ENCODE measurements around the gene ABHD1. TPM values are rescaled to one million over a fixed set of nuclear protein-coding genes. Genes with fewer than 3 reads are reported as not detected.
A peak's percentile ranks its signal among the peaks of the same experiment; 100 is the strongest.

ABHD1 gene
- polyA plus RNA-seq, 6 donors from 2014 or later: 1.2 to 1.3 TPM; not detected in 4

- ATAC-seq (ENCODE audit: low read depth in 2 of 2) (no peak), DNase-seq (no peak)
- Mint-ChIP-seq H3K36me3 (no peaks in the 10 kb centered on the region), H3K9me3 (no peaks in the 10 kb centered on the region), H3K4me1 (peaks cover 15 to 23% (median 18%) of the 10 kb centered on the region in 3 donors), H3K27me3 (no peaks in the 10 kb centered on the region), H3K27ac (no peak overlapping the region), H3K4me3 (no peak overlapping the region)
Measured at GRCh38 chr2:27091746-27092695, 31.6 kb upstream of the ABHD1 start.

GRCh38 chr2:27092696-27093429 is 30.8 kb upstream of the ABHD1 start:
- no peaks in the 10 kb centered on the region for H3K36me3 Mint-ChIP-seq
- no peaks in the 10 kb centered on the region for H3K27me3 Mint-ChIP-seq
- ATAC-seq (ENCODE audit: low read depth in 2 of 2) (no peak), DNase-seq (no peak)
- no peak overlapping the region for H3K4me3 Mint-ChIP-seq
- peak overlapping the region in 2 of 6 donors; percentile 49 to 65 for H3K27ac Mint-ChIP-seq
- H3K4me1 Mint-ChIP-seq: peaks cover 14 to 20% (median 15%) of the 10 kb centered on the region in 3 donors
- no peaks in the 10 kb centered on the region for H3K9me3 Mint-ChIP-seq

- peak overlapping the region in 3 of 8 donors; percentile 8 to 51 (median 47) for H3K4me3 Mint-ChIP-seq
- H3K4me1 Mint-ChIP-seq: peaks cover 14 to 17% (median 15%) of the 10 kb centered on the region in 3 donors
- DNase-seq: no peak
- peak overlapping the region in 1 of 6 donors; percentile 65 for H3K27ac Mint-ChIP-seq
- H3K9me3 Mint-ChIP-seq: no peaks in the 10 kb centered on the region
- no peak for ATAC-seq (ENCODE audit: low read depth in 2 of 2)
- H3K36me3 Mint-ChIP-seq: no peaks in the 10 kb centered on the region
- H3K27me3 Mint-ChIP-seq: no peaks in the 10 kb centered on the region
Measured at GRCh38 chr2:27093430-27094352, 29.9 kb upstream of the ABHD1 start.

- H3K4me3 Mint-ChIP-seq: peak overlapping the region in 1 of 8 donors; percentile 8
- ATAC-seq (ENCODE audit: low read depth in 2 of 2): no peak
- no peaks in the 10 kb centered on the region for H3K27me3 Mint-ChIP-seq
- H3K9me3 Mint-ChIP-seq: no peaks in the 10 kb centered on the region
- DNase-seq: no peak
- peaks cover 14 to 17% (median 15%) of the 10 kb centered on the region in 3 donors for H3K4me1 Mint-ChIP-seq
- no peak overlapping the region for H3K27ac Mint-ChIP-seq
- peaks cover 0 to 3% of the 10 kb centered on the region in 2 donors for H3K36me3 Mint-ChIP-seq
Measured at GRCh38 chr2:27094353-27094984, 29.1 kb upstream of the ABHD1 start.

- Mint-ChIP-seq H3K4me3 (peak overlapping the region in 7 of 8 donors; percentile 25 to 81 (median 68)), H3K4me1 (peaks cover 14 to 17% (median 15%) of the 10 kb centered on the region in 3 donors), H3K27ac (peak overlapping the region in 1 of 6 donors; percentile 14), H3K27me3 (no peaks in the 10 kb centered on the region), H3K36me3 (peaks cover 0 to 3% of the 10 kb centered on the region in 2 donors), H3K9me3 (no peaks in the 10 kb centered on the region)
- ATAC-seq (ENCODE audit: low read depth in 2 of 2) (no peak), DNase-seq (no peak)
Measured at GRCh38 chr2:27095427-27095744, 28.2 kb upstream of the ABHD1 start.

- Mint-ChIP-seq H3K27ac (peak overlapping the region in 1 of 6 donors; percentile 44), H3K9me3 (no peaks in the 10 kb centered on the region), H3K4me1 (peaks cover 14 to 17% (median 15%) of the 10 kb centered on the region in 3 donors), H3K36me3 (peaks cover 0 to 3% of the 10 kb centered on the region in 2 donors), H3K4me3 (peak overlapping the region; percentile 55 to 91 (median 80)), H3K27me3 (no peaks in the 10 kb centered on the region)
- ATAC-seq (ENCODE audit: low read depth in 2 of 2) (peak; percentile 87 to 88), DNase-seq (peak; percentile 35)
Measured at GRCh38 chr2:27095745-27096651, 27.6 kb upstream of the ABHD1 start.

- DNase-seq: no peak
- Mint-ChIP-seq H3K9me3 (no peaks in the 10 kb centered on the region), H3K4me1 (peaks cover 14 to 17% (median 15%) of the 10 kb centered on the region in 3 donors), H3K36me3 (peaks cover 0 to 3% of the 10 kb centered on the region in 2 donors), H3K27ac (no peak overlapping the region), H3K27me3 (no peaks in the 10 kb centered on the region), H3K4me3 (peak overlapping the region in 5 of 8 donors; percentile 19 to 81 (median 68))
- ATAC-seq (ENCODE audit: low read depth in 2 of 2): no peak
Measured at GRCh38 chr2:27096748-27097297, 26.8 kb upstream of the ABHD1 start.

GRCh38 chr2:27097341-27097740 is 26.3 kb upstream of the ABHD1 start:
- Mint-ChIP-seq H3K4me3 (peak overlapping the region in 1 of 8 donors; percentile 12), H3K4me1 (peaks cover 14 to 17% (median 15%) of the 10 kb centered on the region in 3 donors), H3K9me3 (no peaks in the 10 kb centered on the region), H3K27me3 (no peaks in the 10 kb centered on the region), H3K36me3 (peaks cover 0 to 3% of the 10 kb centered on the region in 2 donors), H3K27ac (no peak overlapping the region)
- DNase-seq (no peak), ATAC-seq (ENCODE audit: low read depth in 2 of 2) (no peak)

- Mint-ChIP-seq H3K27ac (no peak overlapping the region), H3K27me3 (peaks cover 3 to 5% (median 4%) of the 10 kb centered on the region in 3 donors), H3K4me3 (no peak overlapping the region), H3K36me3 (peaks cover 0 to 3% of the 10 kb centered on the region in 2 donors), H3K9me3 (no peaks in the 10 kb centered on the region), H3K4me1 (peaks cover 14 to 17% (median 15%) of the 10 kb centered on the region in 3 donors)
- ATAC-seq (ENCODE audit: low read depth in 2 of 2) (no peak), DNase-seq (no peak)
Measured at GRCh38 chr2:27099334-27099955, 24.2 kb upstream of the ABHD1 start.

- ATAC-seq (ENCODE audit: low read depth in 2 of 2): no peak
- H3K27ac Mint-ChIP-seq: no peak overlapping the region
- no peak overlapping the region for H3K4me3 Mint-ChIP-seq
- H3K4me1 Mint-ChIP-seq: peaks cover 14 to 17% (median 15%) of the 10 kb centered on the region in 3 donors
- no peaks in the 10 kb centered on the region for H3K9me3 Mint-ChIP-seq
- H3K36me3 Mint-ChIP-seq: peaks cover 0 to 3% of the 10 kb centered on the region in 2 donors
- H3K27me3 Mint-ChIP-seq: peaks cover 5 to 6% (median 5%) of the 10 kb centered on the region in 3 donors
- DNase-seq: no peak
Measured at GRCh38 chr2:27100036-27100435, 23.6 kb upstream of the ABHD1 start.

- H3K27me3 Mint-ChIP-seq: peaks cover 5 to 8% (median 6%) of the 10 kb centered on the region in 3 donors
- ATAC-seq (ENCODE audit: low read depth in 2 of 2): no peak
- peaks cover 0 to 3% of the 10 kb centered on the region in 2 donors for H3K36me3 Mint-ChIP-seq
- H3K27ac Mint-ChIP-seq: no peak overlapping the region
- no peak for DNase-seq
- H3K4me1 Mint-ChIP-seq: no peaks in the 10 kb centered on the region
- H3K4me3 Mint-ChIP-seq: no peak overlapping the region
- no peaks in the 10 kb centered on the region for H3K9me3 Mint-ChIP-seq
Measured at GRCh38 chr2:27102329-27102728, 21.3 kb upstream of the ABHD1 start.

Measured in naive B cell (primary cell).